A549 treated with Mapracorat at 1 μM for 4 hours (cell line): Measurements from ENCODE around the gene CD96. TPM values are rescaled to one million over a fixed set of nuclear protein-coding genes. Genes with fewer than 3 reads are reported as not detected.

Source experiments
- total RNA-seq: library from RNA; stranded (reverse); fragments of 200-300 nt; extraction: Qiagen RNA extraction; gene quantifications from 5 replicates; pipeline ENCODE4 v1.2.3, GENCODE V29; 2022

The CD96 gene, protein sequence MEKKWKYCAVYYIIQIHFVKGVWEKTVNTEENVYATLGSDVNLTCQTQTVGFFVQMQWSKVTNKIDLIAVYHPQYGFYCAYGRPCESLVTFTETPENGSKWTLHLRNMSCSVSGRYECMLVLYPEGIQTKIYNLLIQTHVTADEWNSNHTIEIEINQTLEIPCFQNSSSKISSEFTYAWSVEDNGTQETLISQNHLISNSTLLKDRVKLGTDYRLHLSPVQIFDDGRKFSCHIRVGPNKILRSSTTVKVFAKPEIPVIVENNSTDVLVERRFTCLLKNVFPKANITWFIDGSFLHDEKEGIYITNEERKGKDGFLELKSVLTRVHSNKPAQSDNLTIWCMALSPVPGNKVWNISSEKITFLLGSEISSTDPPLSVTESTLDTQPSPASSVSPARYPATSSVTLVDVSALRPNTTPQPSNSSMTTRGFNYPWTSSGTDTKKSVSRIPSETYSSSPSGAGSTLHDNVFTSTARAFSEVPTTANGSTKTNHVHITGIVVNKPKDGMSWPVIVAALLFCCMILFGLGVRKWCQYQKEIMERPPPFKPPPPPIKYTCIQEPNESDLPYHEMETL
- total RNA-seq, result not detected in 5 replicates

DNA sequence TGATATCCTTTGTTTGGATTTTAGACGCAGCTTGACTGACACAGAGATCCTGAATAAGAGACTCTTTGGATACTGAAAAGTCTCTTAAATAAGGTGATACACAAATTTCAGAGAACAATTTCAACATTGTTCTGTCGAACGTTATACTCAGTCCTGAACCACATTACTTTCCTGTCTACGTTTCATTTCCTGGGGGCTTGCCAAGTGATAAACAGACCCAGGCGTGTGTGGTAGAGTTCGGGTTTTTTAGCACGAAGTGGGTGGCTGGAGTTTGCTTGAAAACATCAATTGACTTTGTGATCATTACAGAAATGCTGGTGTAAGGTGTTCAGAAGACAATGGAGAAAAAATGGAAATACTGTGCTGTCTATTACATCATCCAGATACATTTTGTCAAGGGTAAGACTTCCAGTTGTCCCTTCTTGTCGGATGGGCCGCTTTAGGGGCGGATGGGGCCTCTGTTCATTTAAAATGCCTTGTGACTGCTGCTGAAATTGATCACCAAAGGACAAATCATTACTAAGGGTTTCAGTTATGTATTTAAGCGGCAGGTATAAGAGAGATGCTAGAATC, at the start of gene CD96:
Gene CD96 (plus strand): TSS at position 287 of the 573 bp plus-strand sequence. CDS start 52 bp downstream, at position 339.

GRCh38 chr3:111595232-111595631, 53.2 kb downstream of the CD96 start, which contains the start of gene ZBED2:
Gene ZBED2 (minus strand): TSS chr3:111595346. CDS start chr3:111594201, 1,145 bp downstream.

Other genes with a start within 250 kb of the CD96 start
- 0.10 to 0.32 TPM (median 0.22 TPM) in 5 replicates for gene ZBED2, start 53.1 kb downstream of the CD96 start, total RNA-seq
- 5.5 to 8.3 TPM (median 6.9 TPM) in 5 replicates for gene PLCXD2, start 132.5 kb downstream of the CD96 start, total RNA-seq